NT2/D1 (cell line): ENCODE results near the gene ALDH16A1.

Experiments
- SUZ12 ChIP-seq: IDR thresholded peaks from 2 replicates; pipeline ENCODE4 v1.6.1; 2011; ENCODE audit not compliant: insufficient read length, insufficient read depth; ENCODE audit errors: extremely low read depth
- YY1 ChIP-seq: IDR thresholded peaks from 2 replicates; pipeline ENCODE4 v1.6.1; 2011; ENCODE audit not compliant: insufficient read length, insufficient read depth
- ZNF274 ChIP-seq: IDR thresholded peaks from 2 replicates; pipeline ENCODE4 v1.6.1; 2011; ENCODE audit warnings: mild to moderate bottlenecking, low read depth, low read length

DNA sequence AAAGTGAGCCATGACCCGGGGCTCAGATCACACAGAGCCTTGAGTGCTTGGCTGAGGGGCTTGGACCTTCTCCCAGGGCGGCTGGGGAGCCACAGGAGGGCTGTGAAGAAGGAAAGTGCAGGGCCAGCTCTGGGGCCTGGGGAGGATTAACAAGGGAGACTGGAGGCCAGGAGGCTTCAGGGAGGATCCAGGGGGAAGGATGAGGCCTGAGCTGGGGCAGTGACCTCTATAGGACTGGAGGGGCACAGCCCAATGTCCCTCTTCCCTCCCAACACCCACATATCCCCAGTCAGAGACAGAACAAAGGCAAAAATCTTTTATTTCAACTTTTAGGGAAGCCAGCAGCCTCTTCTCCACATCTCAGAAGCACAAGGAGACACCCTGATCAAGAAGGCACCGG is 7.0 kb upstream of the ALDH16A1 start:
- no peak for TF ChIP-seq ZNF274
- no peak for TF ChIP-seq SUZ12
- no peak for TF ChIP-seq YY1
